ENCODE data around the gene ERF.

ERF gene

DNA sequence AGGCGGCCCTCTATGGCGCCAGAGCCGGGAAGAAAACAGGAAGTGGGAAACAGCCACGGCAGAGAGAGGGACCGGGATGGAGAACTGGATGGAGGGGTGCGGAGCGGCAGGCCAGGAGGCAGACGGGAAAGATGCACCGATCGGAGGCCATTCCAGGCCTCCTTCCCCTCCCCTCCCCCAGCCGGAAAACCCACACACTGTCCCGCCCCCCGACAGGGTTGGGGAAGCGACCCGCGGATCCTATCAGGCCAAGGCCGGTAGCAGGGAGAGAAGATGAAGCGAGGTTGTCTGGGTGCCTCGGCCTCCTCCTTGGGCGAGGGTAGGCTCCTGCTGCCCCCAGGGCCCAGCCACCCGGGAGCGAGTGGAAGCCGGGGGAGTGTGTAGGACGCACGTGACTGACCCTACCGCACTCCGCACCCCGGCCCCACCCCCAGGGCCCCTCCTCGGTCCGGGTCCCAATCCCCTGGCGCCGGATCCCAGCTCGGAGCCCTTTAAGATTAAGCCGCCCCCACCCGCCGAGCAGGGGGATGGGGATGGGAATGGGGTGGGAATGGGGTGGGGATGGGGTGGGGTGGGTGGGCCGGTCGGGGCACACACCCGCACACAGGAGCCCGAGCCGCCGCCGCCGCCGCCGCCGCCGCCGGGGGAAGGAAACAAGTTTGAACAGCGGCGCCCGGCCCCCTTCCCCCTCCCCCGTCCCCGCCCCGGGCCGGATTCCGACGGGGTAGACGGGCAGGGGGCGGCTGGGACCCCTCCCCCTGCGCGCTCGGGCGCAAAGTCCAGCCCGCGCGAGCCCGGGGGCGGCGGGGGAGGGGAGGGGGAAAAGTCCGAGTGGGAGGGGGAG lies 1.5 kb downstream of the ERF start:
- Histone ChIP-seq H3K23ac (ENCODE audit: low read length in 2 of 2) (peak overlapping the region in 1 of 2 experiments; percentile 56), H2BK120ac (ENCODE audit: low read depth, low read length) (peak overlapping the region; percentile 96), H2BK5ac (ENCODE audit: low read depth, low read length, poor library complexity, severe bottlenecking) (peak overlapping the region; percentile 74), H3K4ac (ENCODE audit: low read depth in 1 of 2, low read length in 2 of 2) (peak overlapping the region; percentile 30 to 92), H3K9me3 (ENCODE audit: control insufficient read depth, low read length) (no peaks in the 10 kb centered on the region), H3K14ac (ENCODE audit: low read length in 2 of 2) (peak overlapping the region in 1 of 2 experiments; percentile 82), H3K4me2 (ENCODE audit: low read length, poor library complexity, severe bottlenecking) (peak overlapping the region; percentile 76), H2AFZ (ENCODE audit: low read depth, low read length) (no peak overlapping the region), H2BK12ac (ENCODE audit: low read length in 2 of 2) (no peak overlapping the region), H3K36me3 (ENCODE audit: control insufficient read depth in 1 of 2, insufficient read depth in 2 of 2, low read depth in 1 of 2, low read length in 2 of 2) (peaks cover 10 to 30% of the 10 kb centered on the region in 2 experiments), H3K27me3 (ENCODE audit: control insufficient read depth in 1 of 2, insufficient read depth in 1 of 2, low read length in 2 of 2) (no peaks in the 10 kb centered on the region), H3K4me3 (ENCODE audit: insufficient read depth in 1 of 2, low read depth in 1 of 2, low read length in 2 of 2) (peak overlapping the region; percentile 83 to 99), H2BK15ac (ENCODE audit: low read depth, poor library complexity, severe bottlenecking) (peak overlapping the region; percentile 76), H3K4me1 (ENCODE audit: control insufficient read depth, insufficient read depth, low read depth, low read length) (peaks cover 31% of the 10 kb centered on the region), H4K8ac (ENCODE audit: low read length) (peak overlapping the region; percentile 63), H2AK5ac (ENCODE audit: low read length, severe bottlenecking) (no peak overlapping the region), H3K18ac (ENCODE audit: low read depth in 1 of 2, low read length in 2 of 2) (peak overlapping the region; percentile 86 to 91), H4K91ac (ENCODE audit: low read length) (peak overlapping the region; percentile 72), H3K9ac (ENCODE audit: low read length) (peak overlapping the region; percentile 97), H3K79me1 (replicated peaks; ENCODE audit: low read length, poor library complexity, severe bottlenecking) (peaks cover 10% of the 10 kb centered on the region), H3K27ac (ENCODE audit: low read length, poor library complexity, severe bottlenecking) (peak overlapping the region; percentile 93)
- peak; percentile 68 for DNase-seq
- 0% methylated on average over 5 of the region's 71 CpGs for WGBS

DNA sequence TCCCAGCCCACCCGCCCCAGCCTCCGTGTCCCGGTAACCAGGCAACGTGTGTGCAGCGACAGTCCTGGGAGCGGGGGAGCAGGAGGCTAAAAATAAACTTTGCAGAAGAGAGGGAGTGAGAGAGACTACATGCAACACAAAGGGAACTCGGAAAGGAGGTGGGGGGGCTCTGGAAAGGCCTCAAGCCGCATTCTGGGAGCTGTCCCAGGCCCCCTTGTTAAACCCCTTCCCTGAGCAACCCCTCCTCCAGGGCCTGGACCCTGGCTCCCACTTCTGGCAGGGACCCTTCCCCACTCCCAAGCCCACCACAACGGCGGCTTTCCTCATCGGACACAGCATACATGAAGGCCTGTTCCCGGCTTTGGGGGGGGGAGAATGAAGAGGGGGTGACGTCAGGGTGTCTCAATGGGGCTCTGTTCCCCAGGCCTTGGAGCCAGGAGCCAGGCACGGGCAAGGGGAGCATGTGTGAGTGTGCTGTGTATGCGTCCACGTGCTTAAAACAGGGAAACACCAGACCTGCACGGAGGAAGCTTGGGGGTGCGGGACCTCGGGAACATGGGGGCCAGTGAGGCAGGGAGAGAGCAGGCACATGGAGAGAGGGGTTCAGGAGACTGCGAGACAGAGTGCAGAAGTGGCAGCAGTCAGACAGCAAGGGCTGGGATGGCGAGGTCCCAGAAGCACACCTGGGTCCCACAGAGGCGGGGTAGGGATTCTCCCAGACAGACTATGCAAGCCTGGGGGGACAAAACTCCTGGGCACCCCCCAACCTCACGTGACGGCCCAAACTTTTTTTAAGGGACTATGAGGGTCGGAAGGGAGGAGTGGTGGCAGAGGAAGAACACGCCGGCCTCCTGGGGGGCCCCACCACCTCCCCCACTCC lies 2.3 kb downstream of the ERF start:
- Histone ChIP-seq H3K14ac (ENCODE audit: low read length in 2 of 2) (peak overlapping the region in 1 of 2 experiments; percentile 82), H3K4me1 (ENCODE audit: control insufficient read depth, insufficient read depth, low read depth, low read length) (peaks cover 34% of the 10 kb centered on the region), H3K27me3 (ENCODE audit: control insufficient read depth in 1 of 2, insufficient read depth in 1 of 2, low read length in 2 of 2) (no peaks in the 10 kb centered on the region), H2BK5ac (ENCODE audit: low read depth, low read length, poor library complexity, severe bottlenecking) (peak overlapping the region; percentile 48), H3K9ac (ENCODE audit: low read length) (peak overlapping the region; percentile 90), H3K36me3 (ENCODE audit: control insufficient read depth in 1 of 2, insufficient read depth in 2 of 2, low read depth in 1 of 2, low read length in 2 of 2) (peaks cover 14 to 37% of the 10 kb centered on the region in 2 experiments), H3K4me3 (ENCODE audit: insufficient read depth in 1 of 2, low read depth in 1 of 2, low read length in 2 of 2) (peak overlapping the region; percentile 83 to 99), H4K8ac (ENCODE audit: low read length) (no peak overlapping the region), H2BK15ac (ENCODE audit: low read depth, poor library complexity, severe bottlenecking) (peak overlapping the region; percentile 75), H2AFZ (ENCODE audit: low read depth, low read length) (no peak overlapping the region), H4K91ac (ENCODE audit: low read length) (peak overlapping the region; percentile 29), H3K4ac (ENCODE audit: low read depth in 1 of 2, low read length in 2 of 2) (peak overlapping the region; percentile 31 to 91), H2AK5ac (ENCODE audit: low read length, severe bottlenecking) (peak overlapping the region; percentile 49), H3K23ac (ENCODE audit: low read length in 2 of 2) (peak overlapping the region in 1 of 2 experiments; percentile 97), H2BK120ac (ENCODE audit: low read depth, low read length) (no peak overlapping the region), H3K4me2 (ENCODE audit: low read length, poor library complexity, severe bottlenecking) (peak overlapping the region; percentile 76), H3K27ac (ENCODE audit: low read length, poor library complexity, severe bottlenecking) (peak overlapping the region; percentile 78), H3K18ac (ENCODE audit: low read depth in 1 of 2, low read length in 2 of 2) (peak overlapping the region; percentile 86 to 91), H2BK12ac (ENCODE audit: low read length in 2 of 2) (peak overlapping the region; percentile 2 to 12), H3K79me1 (replicated peaks; ENCODE audit: low read length, poor library complexity, severe bottlenecking) (peaks cover 13% of the 10 kb centered on the region), H3K9me3 (ENCODE audit: control insufficient read depth, low read length) (no peaks in the 10 kb centered on the region)
- DNase-seq = peak; percentile 81
- 8% methylated on average over 17 of the region's 27 CpGs for WGBS

DNA sequence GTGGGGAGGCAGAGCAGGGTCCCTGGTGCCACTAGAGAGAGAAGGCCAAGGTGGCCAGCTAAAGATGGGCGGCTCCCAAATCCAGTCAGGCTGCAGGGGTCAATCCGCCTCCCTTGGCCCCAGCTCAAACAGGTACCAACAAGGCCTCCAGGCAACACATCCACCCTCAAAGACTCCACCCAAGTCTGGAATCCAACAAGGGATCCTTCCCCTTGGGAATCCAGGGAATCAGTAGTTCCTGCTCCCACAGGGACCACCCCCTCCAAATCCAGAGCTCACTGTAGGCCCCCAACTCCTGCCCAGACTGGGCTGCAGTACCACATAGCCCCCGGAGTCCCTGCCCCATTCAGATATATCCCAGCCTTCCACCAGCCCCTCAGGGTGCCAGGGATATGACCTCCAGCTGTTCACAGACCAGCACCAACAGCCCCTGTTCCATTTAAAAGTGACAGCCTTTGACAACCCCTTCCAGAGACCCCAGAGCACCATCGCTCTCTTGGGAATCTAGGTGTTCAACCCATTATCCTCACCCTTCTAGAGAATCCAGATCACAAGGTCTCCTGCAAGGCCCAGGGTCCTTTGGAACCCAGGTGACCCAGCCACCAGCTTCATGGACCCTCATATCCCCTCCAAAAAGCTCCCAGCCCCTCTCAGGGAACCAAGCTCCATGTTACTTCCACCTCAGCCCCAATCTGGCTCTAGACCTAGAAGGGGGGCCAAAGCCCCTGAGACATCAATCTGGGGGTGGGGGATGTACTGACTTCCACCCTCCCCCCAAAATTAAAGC lies 3.2 kb downstream of the ERF start:
- peak overlapping the region in 1 of 2 experiments; percentile 68 for H3K14ac ChIP-seq (ENCODE audit: low read length in 2 of 2)
- H3K23ac ChIP-seq (ENCODE audit: low read length in 2 of 2) = no peak overlapping the region
- no peak for DNase-seq
- H2BK12ac ChIP-seq (ENCODE audit: low read length in 2 of 2) = no peak overlapping the region
- peak overlapping the region; percentile 17 to 43 for H3K4ac ChIP-seq (ENCODE audit: low read depth in 1 of 2, low read length in 2 of 2)
- H2BK15ac ChIP-seq (ENCODE audit: low read depth, poor library complexity, severe bottlenecking) = no peak overlapping the region
- H2AFZ ChIP-seq (ENCODE audit: low read depth, low read length) = no peak overlapping the region
- H3K4me2 ChIP-seq (ENCODE audit: low read length, poor library complexity, severe bottlenecking) = peak overlapping the region; percentile 35
- H3K9ac ChIP-seq (ENCODE audit: low read length) = peak overlapping the region; percentile 90
- H2BK5ac ChIP-seq (ENCODE audit: low read depth, low read length, poor library complexity, severe bottlenecking) = no peak overlapping the region
- no peaks in the 10 kb centered on the region for H3K27me3 ChIP-seq (ENCODE audit: control insufficient read depth in 1 of 2, insufficient read depth in 1 of 2, low read length in 2 of 2)
- H3K36me3 ChIP-seq (ENCODE audit: control insufficient read depth in 1 of 2, insufficient read depth in 2 of 2, low read depth in 1 of 2, low read length in 2 of 2) = peaks cover 14 to 44% of the 10 kb centered on the region in 2 experiments
- H2AK5ac ChIP-seq (ENCODE audit: low read length, severe bottlenecking) = peak overlapping the region; percentile 22
- no peak overlapping the region for H2BK120ac ChIP-seq (ENCODE audit: low read depth, low read length)
- peaks cover 39% of the 10 kb centered on the region for H3K4me1 ChIP-seq (ENCODE audit: control insufficient read depth, insufficient read depth, low read depth, low read length)
- H3K27ac ChIP-seq (ENCODE audit: low read length, poor library complexity, severe bottlenecking) = peak overlapping the region; percentile 35
- peak overlapping the region in 1 of 2 experiments; percentile 83 for H3K4me3 ChIP-seq (ENCODE audit: insufficient read depth in 1 of 2, low read depth in 1 of 2, low read length in 2 of 2)
- H3K9me3 ChIP-seq (ENCODE audit: control insufficient read depth, low read length) = no peaks in the 10 kb centered on the region
- H4K8ac ChIP-seq (ENCODE audit: low read length) = no peak overlapping the region
- H4K91ac ChIP-seq (ENCODE audit: low read length) = no peak overlapping the region
- WGBS = 95% methylated on average over 3 of the region's 4 CpGs
- peak overlapping the region; percentile 28 to 49 for H3K18ac ChIP-seq (ENCODE audit: low read depth in 1 of 2, low read length in 2 of 2)
- H3K79me1 ChIP-seq (replicated peaks; ENCODE audit: low read length, poor library complexity, severe bottlenecking) = peaks cover 17% of the 10 kb centered on the region

Measured in mesenchymal stem cell (in vitro differentiated cells and primary cell).